Activated B cell treated with CpG ODN at 0.5 μM for 24 hours (primary cell): ENCODE results near the gene DGKB. TPM values are rescaled to one million over a fixed set of nuclear protein-coding genes. Genes with fewer than 3 reads are reported as not detected.

Experiments used
- ATAC-seq: fragments of 200-7000 bp; cut with Tn5 transposase; one replicate; pipeline ENCODE4 v1.10.0; 2021; ENCODE audit warnings: low read depth, mild to moderate bottlenecking, moderate library complexity
- CTCF ChIA-PET: fragments of 350-600 bp; sonication (Branson Sonifier 250); formaldehyde crosslinking; loops from one replicate; lab custom pipeline; 2021; ENCODE audit warnings: antibody characterized with exemption; lab: Charles Lee
- POLR2A ChIA-PET: fragments of 350-600 bp; sonication (Branson Sonifier 250); formaldehyde crosslinking; loops from one replicate; lab custom pipeline; 2021; ENCODE audit warnings: antibody characterized with exemption; lab: Charles Lee
- DNase-seq: peaks from one replicate; pipeline ENCODE4 v3.0.0; 2022
- H3K27ac Mint-ChIP-seq: one replicate; pipeline ENCODE4 v1.8.0; 2020; ENCODE audit warnings: mixed read lengths
- H3K27me3 Mint-ChIP-seq: one replicate; pipeline ENCODE4 v1.8.0; 2021; ENCODE audit warnings: mixed read lengths
- H3K36me3 Mint-ChIP-seq: one replicate; pipeline ENCODE4 v1.8.0; 2021; ENCODE audit warnings: low read depth, mixed read lengths
- H3K4me1 Mint-ChIP-seq: one replicate; pipeline ENCODE4 v1.8.0; 2021; ENCODE audit warnings: mixed read lengths
- H3K4me3 Mint-ChIP-seq: one replicate; pipeline ENCODE4 v1.8.0; 2020; ENCODE audit warnings: mild to moderate bottlenecking, mixed read lengths
- H3K9me3 Mint-ChIP-seq: one replicate; pipeline ENCODE4 v1.8.0; 2020; ENCODE audit warnings: mixed read lengths
- CTCF ChIP-seq: fragments of 200-600 bp; IDR thresholded peaks from one replicate; pipeline ENCODE4 v1.8.0; 2022; ENCODE audit warnings: antibody characterized with exemption, mild to moderate bottlenecking
- intact Hi-C: fragments of 100-400 bp; cut with micrococcal nuclease; formaldehyde crosslinking; loops from one replicate; pipeline ENCODE4 v1.15.1; 2024
- total RNA-seq: library from RNA; stranded (reverse); gene quantifications from 2 replicates; pipeline ENCODE4 v1.2.3, GENCODE V29; 2022

The DGKB gene
- total RNA-seq, 1 donor from 2014 or later = not detected

GRCh38 chr7:14738086-14738485 is 164.5 kb downstream of the DGKB start:
- Mint-ChIP-seq H3K36me3 (no peaks in the 10 kb centered on the region), H3K4me3 (no peak overlapping the region), H3K4me1 (no peaks in the 10 kb centered on the region), H3K9me3 (peaks cover 9% of the 10 kb centered on the region), H3K27me3 (no peaks in the 10 kb centered on the region), H3K27ac (no peak overlapping the region)
- ChIA-PET CTCF (no interaction called here), POLR2A (no interaction called here)
- intact Hi-C loops = no loop called here
- DNase-seq (no peak), ATAC-seq (no peak)
- TF ChIP-seq CTCF = no peak

GRCh38 chr7:14734839-14735321 is 167.7 kb downstream of the DGKB start:
- TF ChIP-seq CTCF = no peak
- DNase-seq = no peak
- ChIA-PET POLR2A (no interaction called here), CTCF (no interaction called here)
- no peak overlapping the region for H3K27ac Mint-ChIP-seq
- no peaks in the 10 kb centered on the region for H3K9me3 Mint-ChIP-seq
- H3K4me3 Mint-ChIP-seq = no peak overlapping the region
- intact Hi-C loops = no loop called here
- H3K36me3 Mint-ChIP-seq = no peaks in the 10 kb centered on the region
- no peak for ATAC-seq
- no peaks in the 10 kb centered on the region for H3K4me1 Mint-ChIP-seq
- H3K27me3 Mint-ChIP-seq = no peaks in the 10 kb centered on the region

GRCh38 chr7:14720785-14721184 is 181.8 kb downstream of the DGKB start:
- intact Hi-C loops = no loop called here
- no peak overlapping the region for H3K4me3 Mint-ChIP-seq
- no peaks in the 10 kb centered on the region for H3K27me3 Mint-ChIP-seq
- POLR2A ChIA-PET = no interaction called here
- no peaks in the 10 kb centered on the region for H3K4me1 Mint-ChIP-seq
- CTCF ChIA-PET = no interaction called here
- ATAC-seq (no peak), DNase-seq (no peak)
- no peak for TF ChIP-seq CTCF
- H3K36me3 Mint-ChIP-seq = no peaks in the 10 kb centered on the region
- H3K27ac Mint-ChIP-seq = no peak overlapping the region
- H3K9me3 Mint-ChIP-seq = no peaks in the 10 kb centered on the region

- Mint-ChIP-seq H3K4me1 (no peaks in the 10 kb centered on the region), H3K36me3 (no peaks in the 10 kb centered on the region), H3K27ac (no peak overlapping the region), H3K27me3 (no peaks in the 10 kb centered on the region), H3K4me3 (no peak overlapping the region), H3K9me3 (no peaks in the 10 kb centered on the region)
- ChIA-PET CTCF (no interaction called here), POLR2A (no interaction called here)
- no peak for TF ChIP-seq CTCF
- no peak for DNase-seq
- intact Hi-C loops = loop anchor here (5.0 kb wide), 1 partner anchor 1849 kb away; no protein-coding TSS in a partner anchor
- ATAC-seq = no peak
These were observed 184.7 kb downstream of the DGKB start for GRCh38 chr7:14717816-14718215.

- intact Hi-C loops = loop anchor here (5.0 kb wide), 1 partner anchor 1850 kb away; no protein-coding TSS in a partner anchor
- H3K27ac Mint-ChIP-seq = no peak overlapping the region
- POLR2A ChIA-PET = no interaction called here
- H3K9me3 Mint-ChIP-seq = no peaks in the 10 kb centered on the region
- no peaks in the 10 kb centered on the region for H3K27me3 Mint-ChIP-seq
- no peaks in the 10 kb centered on the region for H3K36me3 Mint-ChIP-seq
- CTCF ChIA-PET = no interaction called here
- DNase-seq (no peak), ATAC-seq (no peak)
- TF ChIP-seq CTCF = no peak
- H3K4me3 Mint-ChIP-seq = no peak overlapping the region
- no peaks in the 10 kb centered on the region for H3K4me1 Mint-ChIP-seq
These were observed 185.4 kb downstream of the DGKB start for GRCh38 chr7:14717169-14717568.
